Embryonic facial prominence (tissue), 1 donor: Measurements from ENCODE around the gene ZNF804B.

ENCODE experiments used
- DNase-seq: peaks from one replicate; pipeline ENCODE4 v3.0.0-alpha.2; 2016; ENCODE audit errors: extremely low spot score

Gene ZNF804B

GRCh38 chr7:89265631-89266030 lies 506.1 kb downstream of the ZNF804B start:
- DNase-seq: no peak

- no peak for DNase-seq
These were observed 523.8 kb downstream of the ZNF804B start for GRCh38 chr7:89283302-89283701.

GRCh38 chr7:89308535-89308934 lies 549.0 kb downstream of the ZNF804B start:
- DNase-seq: no peak

GRCh38 chr7:89311886-89312285 lies 552.4 kb downstream of the ZNF804B start:
- DNase-seq: no peak

GRCh38 chr7:89312551-89312950 lies 553.1 kb downstream of the ZNF804B start:
- DNase-seq: no peak

GRCh38 chr7:89316584-89317251 lies 557.2 kb downstream of the ZNF804B start:
- DNase-seq: no peak

GRCh38 chr7:89332026-89332425 lies 572.5 kb downstream of the ZNF804B start:
- DNase-seq: no peak

- no peak for DNase-seq
These were observed 575.3 kb downstream of the ZNF804B start for GRCh38 chr7:89334797-89335196.

- no peak for DNase-seq
These were observed 576.0 kb downstream of the ZNF804B start for GRCh38 chr7:89335490-89335889.

- no peak for DNase-seq
These were observed 576.6 kb downstream of the ZNF804B start for GRCh38 chr7:89336121-89336520.

- DNase-seq: no peak
These were observed 580.2 kb downstream of the ZNF804B start for GRCh38 chr7:89339748-89340147.

GRCh38 chr7:89357121-89357520 lies 597.6 kb downstream of the ZNF804B start:
- DNase-seq: no peak

- no peak for DNase-seq
These were observed 617.7 kb downstream of the ZNF804B start for GRCh38 chr7:89377219-89377618.

- DNase-seq: no peak
These were observed 625.9 kb downstream of the ZNF804B start for GRCh38 chr7:89385411-89385810.
